Hepatocyte (in vitro differentiated cells): ENCODE measurements around the gene HMCN1.
"Not testable (repeated sequence)": the region's sequence is repeated elsewhere in the genome, so short reads cannot be mapped to it uniquely, and the experiment has no call there.

ENCODE experiments used
- EZH2 ChIP-seq: fragments of 200-600 bp; sonication (generic); IDR thresholded peaks from 2 replicates; pipeline ENCODE4 v1.6.1; 2016; ENCODE audit warnings: antibody characterized with exemption, mild to moderate bottlenecking, borderline replicate concordance
- TF ChIP-seq, protein P1 (sequence below): fragments of 200-600 bp; sonication (generic); IDR thresholded peaks from 2 replicates; pipeline ENCODE4 v1.5.1; 2016; ENCODE audit warnings: antibody characterized with exemption, mild to moderate bottlenecking; ENCODE audit not compliant: poor library complexity

DNA sequence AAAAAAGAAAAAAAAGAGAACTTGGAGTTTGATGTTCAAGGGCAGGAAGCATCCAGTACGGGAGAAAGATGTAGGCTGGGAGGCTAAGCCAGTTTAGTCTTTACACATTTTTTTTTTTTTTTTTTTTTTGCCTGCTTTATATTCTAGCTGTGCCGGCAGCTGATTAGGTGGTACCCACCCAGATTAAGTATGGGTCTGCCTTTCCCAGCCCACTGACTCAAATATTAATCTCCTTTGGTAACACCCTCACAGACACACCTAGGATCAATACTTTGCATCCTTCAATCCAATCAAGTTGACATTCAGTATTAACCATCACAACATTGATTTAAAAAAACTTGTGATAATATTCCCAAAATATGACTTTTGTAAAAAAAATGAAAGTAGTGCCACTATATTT lies 60.3 kb downstream of the HMCN1 start:
- TF ChIP-seq, protein P1, sequence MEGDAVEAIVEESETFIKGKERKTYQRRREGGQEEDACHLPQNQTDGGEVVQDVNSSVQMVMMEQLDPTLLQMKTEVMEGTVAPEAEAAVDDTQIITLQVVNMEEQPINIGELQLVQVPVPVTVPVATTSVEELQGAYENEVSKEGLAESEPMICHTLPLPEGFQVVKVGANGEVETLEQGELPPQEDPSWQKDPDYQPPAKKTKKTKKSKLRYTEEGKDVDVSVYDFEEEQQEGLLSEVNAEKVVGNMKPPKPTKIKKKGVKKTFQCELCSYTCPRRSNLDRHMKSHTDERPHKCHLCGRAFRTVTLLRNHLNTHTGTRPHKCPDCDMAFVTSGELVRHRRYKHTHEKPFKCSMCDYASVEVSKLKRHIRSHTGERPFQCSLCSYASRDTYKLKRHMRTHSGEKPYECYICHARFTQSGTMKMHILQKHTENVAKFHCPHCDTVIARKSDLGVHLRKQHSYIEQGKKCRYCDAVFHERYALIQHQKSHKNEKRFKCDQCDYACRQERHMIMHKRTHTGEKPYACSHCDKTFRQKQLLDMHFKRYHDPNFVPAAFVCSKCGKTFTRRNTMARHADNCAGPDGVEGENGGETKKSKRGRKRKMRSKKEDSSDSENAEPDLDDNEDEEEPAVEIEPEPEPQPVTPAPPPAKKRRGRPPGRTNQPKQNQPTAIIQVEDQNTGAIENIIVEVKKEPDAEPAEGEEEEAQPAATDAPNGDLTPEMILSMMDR = not testable (repeated sequence)
- TF ChIP-seq EZH2 = not testable (repeated sequence)
